ENCODE measurements around the gene REXO1.
A peak's percentile ranks its signal among the peaks of the same experiment; 100 is the strongest.
"Not testable (repeated sequence)": the region's sequence is repeated elsewhere in the genome, so short reads cannot be mapped to it uniquely, and the experiment has no call there.

The REXO1 gene, protein sequence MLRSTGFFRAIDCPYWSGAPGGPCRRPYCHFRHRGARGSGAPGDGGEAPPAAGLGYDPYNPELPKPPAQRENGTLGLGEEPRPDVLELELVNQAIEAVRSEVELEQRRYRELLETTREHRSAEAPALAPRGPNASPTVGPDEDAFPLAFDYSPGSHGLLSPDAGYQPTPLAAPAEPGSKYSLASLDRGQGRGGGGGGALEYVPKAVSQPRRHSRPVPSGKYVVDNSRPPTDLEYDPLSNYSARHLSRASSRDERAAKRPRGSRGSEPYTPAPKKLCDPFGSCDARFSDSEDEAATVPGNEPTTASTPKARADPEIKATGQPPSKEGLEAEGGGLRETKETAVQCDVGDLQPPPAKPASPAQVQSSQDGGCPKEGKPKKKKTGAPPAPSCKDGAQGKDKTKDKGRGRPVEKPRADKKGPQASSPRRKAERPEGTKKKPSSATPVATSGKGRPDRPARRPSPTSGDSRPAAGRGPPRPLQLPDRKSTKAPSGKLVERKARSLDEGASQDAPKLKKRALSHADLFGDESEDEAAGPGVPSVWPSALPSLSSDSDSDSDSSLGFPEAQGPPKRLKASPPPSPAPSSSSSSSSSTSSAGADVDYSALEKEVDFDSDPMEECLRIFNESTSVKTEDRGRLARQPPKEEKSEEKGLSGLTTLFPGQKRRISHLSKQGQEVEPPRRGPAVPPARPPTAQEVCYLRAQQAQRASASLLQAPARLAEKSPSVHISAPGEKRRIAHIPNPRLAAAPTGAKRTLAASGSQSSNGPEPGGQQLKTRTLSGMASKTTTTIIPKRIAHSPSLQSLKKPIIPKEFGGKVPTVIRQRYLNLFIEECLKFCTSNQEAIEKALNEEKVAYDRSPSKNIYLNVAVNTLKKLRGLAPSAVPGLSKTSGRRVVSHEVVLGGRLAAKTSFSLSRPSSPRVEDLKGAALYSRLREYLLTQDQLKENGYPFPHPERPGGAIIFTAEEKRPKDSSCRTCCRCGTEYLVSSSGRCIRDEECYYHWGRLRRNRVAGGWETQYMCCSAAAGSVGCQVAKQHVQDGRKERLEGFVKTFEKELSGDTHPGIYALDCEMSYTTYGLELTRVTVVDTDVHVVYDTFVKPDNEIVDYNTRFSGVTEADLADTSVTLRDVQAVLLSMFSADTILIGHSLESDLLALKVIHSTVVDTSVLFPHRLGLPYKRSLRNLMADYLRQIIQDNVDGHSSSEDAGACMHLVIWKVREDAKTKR

DNA sequence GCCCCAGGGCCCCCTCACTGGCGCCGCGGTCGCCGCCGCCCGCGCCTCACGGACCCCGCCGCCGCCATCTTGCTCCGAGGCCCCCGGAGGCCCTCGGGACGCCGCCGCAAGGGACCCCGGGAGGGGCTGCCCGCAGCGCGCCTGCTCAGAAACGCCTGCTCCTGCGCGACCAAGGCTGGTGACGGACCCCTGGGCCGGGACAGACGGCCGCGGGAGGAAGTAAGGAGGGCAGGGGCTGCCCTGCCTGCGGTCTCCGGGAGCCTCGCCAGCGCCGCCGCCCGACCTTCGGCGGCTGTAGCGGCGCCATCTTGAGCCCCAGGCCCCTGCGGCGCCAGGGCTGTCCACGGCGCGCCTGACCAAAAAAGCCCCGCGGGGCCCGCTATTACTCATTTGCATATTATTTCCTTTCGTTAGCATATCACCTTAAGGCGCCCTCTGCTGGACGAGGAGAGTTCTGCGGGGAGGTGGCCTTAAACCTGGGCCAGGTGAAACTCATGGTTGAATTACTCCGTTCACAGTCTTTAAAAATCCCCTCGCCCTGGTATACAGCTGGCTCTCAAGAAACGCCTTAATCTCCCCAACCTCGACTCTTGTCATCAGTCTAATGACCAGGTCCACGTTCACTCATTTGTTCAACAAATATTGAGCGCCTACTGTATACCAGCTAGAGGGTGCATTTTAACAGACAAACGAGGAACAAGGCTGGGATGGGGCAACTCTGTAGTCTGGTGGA, at the start of gene REXO1:
REXO1 (minus strand) TSS at position 85 of the 733 bp plus-strand sequence. CDS start 125 bp downstream, outside the sequence.
- FAIRE-seq, result peak; percentile 77
- DNase-seq (ENCODE audit: low spot score), result peak; percentile 90

DNA sequence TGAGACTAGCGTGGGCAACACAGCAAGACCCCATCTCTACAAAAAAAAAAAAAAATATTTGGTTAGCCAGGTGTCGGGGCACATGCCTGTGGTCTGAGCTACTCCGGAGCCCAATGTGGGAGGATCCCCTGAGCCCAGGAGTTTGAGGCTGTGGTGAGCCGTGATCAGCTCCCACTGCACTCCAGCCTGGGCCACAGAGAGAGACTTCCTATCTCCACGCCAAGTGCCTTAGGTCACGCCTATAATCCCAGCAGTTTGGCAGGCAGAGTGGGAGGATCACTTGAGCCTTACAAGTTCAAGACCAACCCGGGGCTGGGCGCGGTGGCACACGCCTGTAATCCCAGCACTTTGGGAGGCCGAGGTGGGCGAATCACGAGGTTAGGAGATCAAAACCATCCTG, 48.2 kb upstream of the REXO1 start:
- no peak for DNase-seq (ENCODE audit: low spot score)
- FAIRE-seq, result no peak

DNA sequence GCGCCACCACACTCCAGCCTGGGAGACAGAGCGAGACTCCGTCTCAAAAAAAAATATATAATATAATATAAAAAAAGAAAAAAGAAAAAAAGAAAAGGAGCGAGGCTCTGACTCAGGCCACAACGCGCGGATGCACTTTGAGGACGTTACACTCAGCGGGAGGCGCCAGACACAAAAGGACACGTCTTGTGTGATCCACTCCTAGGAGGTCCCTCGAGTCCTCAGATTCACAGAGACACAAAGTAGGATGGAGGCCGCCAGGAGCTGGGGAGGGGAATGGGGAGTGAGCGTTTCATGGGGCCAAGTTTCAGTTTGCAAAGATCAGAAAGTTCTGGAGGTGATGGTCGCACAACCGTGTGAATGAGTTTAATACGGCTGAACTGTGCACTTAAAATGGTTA, 45.5 kb upstream of the REXO1 start:
- DNase-seq (ENCODE audit: low spot score) (no peak), FAIRE-seq (no peak)

GRCh38 chr19:1889907-1890306, 41.6 kb upstream of the REXO1 start:
- FAIRE-seq (no peak), DNase-seq (ENCODE audit: low spot score) (no peak)

GRCh38 chr19:1888385-1888784, 40.1 kb upstream of the REXO1 start:
- FAIRE-seq (no peak), DNase-seq (ENCODE audit: low spot score) (no peak)

DNA sequence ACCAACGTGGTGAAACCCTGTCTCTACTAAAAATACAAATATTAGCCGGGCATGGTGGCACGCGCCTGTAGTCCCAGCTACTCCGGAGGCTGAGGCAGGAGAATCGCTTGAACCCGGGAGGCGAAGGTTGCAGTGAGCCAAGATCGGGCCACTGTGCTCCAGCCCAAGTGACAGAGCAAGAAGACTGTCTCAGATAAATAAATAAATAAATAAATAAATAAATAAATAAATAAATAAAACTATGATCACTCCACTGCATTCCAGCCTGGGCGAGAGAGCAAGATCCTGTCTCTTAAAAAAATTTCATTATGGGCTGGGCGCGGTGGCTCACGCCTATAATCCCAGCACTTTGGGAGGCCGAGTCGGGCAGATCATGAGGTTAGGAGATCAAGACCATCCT, 38.1 kb upstream of the REXO1 start:
- FAIRE-seq; DNase-seq (ENCODE audit: low spot score): not testable (repeated sequence)

DNA sequence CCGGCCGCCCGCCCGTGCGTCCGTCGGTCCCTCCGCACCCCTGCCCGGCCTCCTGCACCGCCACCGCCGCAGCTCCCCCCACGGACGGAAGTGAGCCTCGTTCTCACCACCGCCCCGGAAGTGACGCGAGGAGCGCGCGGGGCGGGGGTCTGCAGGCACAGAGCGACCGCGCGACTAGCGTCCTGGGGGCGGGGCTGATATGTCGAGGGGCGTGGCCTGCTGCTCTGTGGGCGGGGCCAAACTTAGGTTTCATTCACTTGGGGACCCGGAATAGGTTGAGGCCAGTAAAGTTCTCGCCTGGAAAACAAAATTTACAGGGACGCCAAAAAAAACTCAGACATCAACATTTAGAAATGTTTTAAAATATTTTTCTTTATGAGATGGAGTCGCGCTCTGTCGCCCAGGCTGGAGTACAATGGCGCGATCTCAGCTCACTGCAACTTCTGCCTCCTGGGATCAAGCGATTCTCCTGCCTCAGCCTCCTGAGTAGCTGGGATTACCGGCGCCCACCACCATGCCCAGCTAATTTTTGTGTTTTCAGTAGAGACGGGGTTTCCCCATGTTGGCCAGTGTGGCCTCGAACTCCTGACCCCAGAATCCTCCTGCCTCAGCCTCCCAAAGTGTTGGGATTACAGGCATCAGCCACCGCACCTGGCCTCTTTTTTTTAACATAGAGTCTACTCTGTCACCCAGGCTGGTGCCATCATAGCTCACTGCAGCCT, 37.3 kb upstream of the REXO1 start, which contains the start of gene ABHD17A:
ABHD17A (minus strand) TSS at position 99 of the 722 bp plus-strand sequence. CDS start 3,930 bp downstream, outside the sequence.
- DNase-seq (ENCODE audit: low spot score) (peak; percentile 79), FAIRE-seq (peak; percentile 75)

DNA sequence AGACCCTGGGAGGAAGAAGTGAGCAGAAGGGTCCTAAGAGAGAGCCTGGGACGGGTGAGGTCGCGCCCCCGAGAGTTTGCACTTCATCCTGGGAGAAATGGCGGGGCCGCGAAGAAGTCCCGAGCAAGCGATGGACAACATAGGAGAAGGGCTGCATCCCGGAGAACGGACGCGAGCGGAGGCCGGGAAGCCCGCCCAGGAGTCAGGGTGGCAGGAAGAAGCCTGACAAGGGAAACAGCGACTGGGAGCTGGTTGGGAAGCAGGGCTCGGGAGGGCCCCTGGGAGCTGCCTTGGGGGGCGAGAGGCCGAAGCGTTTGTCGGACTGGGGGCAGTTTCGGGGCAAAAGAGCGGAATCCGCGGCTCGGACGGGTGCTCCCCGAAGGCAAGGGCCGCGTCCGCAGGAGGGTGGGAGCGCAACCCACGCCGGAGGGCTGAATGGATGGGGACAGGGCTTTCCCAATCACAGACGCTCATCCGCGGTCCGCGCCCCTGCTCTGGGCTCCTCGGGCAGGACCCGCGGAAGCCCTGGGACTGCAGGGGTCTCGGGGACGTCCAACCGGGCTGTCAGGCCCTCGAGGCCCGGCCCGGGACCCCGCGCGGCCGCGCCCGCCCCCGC, 36.5 kb upstream of the REXO1 start:
- DNase-seq (ENCODE audit: low spot score), result peak; percentile 39
- FAIRE-seq, result no peak

DNA sequence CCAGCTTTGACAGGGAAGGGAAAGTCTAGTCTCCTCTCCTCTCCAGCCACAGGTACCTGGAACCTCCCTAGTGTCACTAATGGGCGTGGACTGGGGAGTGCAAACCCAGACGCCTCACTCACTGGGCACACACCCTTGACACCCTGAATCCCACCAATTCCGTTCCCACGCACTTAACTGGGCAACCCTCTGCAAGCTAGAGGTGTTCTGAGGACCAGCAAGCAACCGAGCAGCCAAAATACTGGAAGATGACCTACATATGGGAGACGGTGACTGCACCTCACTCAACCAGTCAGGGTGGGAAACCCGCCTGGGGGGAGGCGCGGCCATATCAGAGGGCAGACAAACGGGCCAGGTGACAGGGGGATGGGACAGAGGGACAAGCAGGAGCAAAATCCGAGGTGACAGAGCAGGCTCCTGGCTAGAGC, 36.0 kb upstream of the REXO1 start:
- FAIRE-seq (no peak), DNase-seq (ENCODE audit: low spot score) (no peak)

GRCh38 chr19:1883784-1884183, 35.5 kb upstream of the REXO1 start:
- no peak for FAIRE-seq

DNA sequence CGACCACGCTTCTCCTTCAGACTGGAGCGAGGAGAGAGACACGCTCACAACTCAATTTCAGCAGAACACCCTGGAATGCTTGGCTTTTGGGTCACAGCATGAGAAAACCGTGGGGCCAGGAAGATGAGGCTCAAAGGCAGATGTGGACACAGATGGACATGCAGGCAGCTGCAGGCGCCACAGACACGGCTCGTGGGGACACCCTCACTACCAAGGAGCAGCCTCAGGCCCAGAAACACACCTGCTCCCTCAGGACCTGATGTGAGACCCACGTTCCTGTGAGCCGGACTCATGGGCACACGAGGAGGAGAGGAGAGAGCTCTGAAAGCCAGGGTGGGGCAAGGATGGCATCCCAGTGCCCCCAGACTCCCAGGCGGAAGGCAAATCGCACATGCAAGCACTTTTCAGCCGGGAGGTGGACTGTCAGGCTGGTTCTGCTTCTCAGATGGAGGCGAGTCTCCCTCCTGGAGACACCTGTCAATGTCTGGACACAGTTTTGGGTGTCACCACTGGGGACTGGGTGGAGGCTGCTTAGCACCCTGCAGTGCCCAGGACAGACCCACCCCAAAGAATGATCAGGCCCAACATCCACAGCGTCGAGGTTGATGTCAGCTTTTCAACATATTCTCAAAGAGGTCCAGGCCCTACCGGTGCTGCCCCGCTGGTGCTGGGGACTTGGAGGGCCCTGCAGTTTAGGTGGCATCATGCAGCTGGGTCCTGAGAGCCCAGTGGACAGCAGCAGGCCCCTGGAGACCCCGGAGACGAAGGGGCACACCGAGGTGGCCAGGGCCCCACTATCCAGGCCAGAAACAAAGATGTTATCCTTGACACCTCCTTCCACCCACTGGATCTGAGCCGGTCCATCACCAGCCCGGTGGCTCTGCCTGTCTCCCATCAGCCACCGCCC, 34.8 kb upstream of the REXO1 start:
- FAIRE-seq (no peak), DNase-seq (ENCODE audit: low spot score) (no peak)

More at GRCh38 chr19:1883784-1884183, 35.5 kb upstream of the REXO1 start:
- no peak for DNase-seq (ENCODE audit: low spot score)

DNA sequence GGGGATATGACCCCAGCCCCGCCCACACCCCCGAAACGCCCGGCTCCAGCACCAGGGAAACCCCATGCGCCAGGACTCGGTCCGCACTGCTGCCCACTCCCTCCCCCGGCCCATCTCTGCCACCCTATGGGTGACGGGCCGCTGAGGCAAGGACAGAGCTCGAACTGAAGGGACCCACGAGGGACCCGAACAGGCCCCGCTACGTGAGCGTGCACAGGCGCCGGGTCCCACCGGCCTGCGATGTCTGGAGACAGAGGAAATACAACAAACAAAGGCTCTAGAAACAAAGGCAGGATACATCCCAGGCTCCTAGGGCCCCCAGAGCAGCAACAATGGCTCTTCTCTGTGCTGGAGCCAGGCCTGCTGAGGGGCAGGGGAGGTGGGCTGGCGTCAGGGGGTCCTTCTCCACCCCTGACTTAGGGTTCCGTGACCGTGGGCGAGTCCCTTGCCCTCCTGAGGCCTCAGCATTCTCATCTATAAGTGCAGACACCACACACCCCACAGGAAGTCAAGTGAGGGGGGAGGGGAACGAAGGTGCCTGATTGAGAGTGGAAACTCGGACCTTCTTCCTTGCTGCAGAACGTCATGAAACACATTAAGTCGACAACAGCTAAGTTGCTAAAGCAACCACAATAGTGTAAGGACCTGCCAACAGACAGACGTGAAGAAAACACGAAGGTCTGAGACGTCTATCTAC, 34.0 kb upstream of the REXO1 start:
- DNase-seq (ENCODE audit: low spot score) (no peak), FAIRE-seq (no peak)

- not testable (repeated sequence) for DNase-seq (ENCODE audit: low spot score); FAIRE-seq
These were observed 33.3 kb upstream of the REXO1 start for GRCh38 chr19:1881393-1882088.

DNA sequence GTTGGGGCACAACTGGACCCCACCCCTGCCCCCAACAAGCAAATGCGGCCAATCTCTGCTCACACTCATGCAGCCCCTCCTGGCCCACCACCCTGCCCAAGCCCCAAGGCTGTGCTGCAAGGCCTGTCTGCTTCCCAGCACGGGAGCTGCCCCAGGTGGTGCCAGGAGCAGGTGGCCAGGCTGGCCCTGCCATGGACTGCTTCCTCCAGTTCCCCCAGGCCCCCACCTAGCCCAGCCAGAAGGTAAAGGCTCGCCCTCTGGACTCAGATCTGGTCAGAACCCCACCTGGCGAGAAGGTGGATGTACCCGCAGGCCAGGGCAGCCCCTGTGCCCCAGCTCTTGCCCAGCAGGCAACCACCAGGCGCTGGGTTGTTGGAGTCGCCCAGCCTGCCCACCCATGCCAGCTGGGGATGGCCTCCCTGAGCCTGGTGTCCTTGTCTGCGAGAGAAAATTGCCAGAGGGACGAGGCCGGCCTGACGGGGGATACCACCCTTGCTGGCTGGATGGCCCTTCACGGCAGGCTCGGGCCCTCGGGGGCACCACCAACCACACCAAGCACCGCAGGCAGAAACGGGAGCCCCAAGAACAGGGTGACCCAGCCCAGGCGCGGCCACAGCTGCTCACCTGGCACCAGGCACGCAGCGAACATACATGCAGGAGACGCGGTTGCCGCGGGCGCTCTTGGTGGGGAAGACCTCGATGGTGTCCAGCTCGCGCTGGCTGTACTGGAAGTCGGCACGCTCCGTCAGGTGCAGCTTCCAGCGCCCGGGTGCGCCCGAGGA, 32.5 kb upstream of the REXO1 start:
- DNase-seq (ENCODE audit: low spot score) (no peak), FAIRE-seq (no peak)

DNA sequence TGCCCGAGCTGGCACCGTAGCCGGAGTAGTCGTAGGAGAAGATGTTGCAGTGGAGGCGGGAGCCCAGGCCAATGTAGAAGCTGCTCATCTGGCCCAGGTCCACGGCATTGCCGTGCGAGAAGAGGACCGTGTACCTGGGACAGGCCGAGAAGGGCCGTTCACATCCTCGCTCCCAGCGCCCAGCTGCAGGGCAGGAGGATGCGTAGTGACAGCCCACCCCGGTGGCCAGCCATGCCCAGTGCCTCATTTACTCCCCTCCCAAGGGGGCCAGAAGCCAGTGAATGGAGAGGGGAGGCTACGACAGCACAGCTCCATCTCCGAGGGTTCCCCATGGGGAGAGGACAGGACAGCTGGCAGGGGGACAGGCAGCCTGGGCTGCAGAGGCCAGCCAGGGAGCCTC, 31.7 kb upstream of the REXO1 start:
- FAIRE-seq; DNase-seq (ENCODE audit: low spot score): not testable (repeated sequence)

- DNase-seq (ENCODE audit: low spot score); FAIRE-seq: not testable (repeated sequence)
These were observed 30.3 kb upstream of the REXO1 start for GRCh38 chr19:1878583-1878982.
